Neural cell (in vitro differentiated cells): ENCODE results near the gene TMEM184C.

Experiments
- EZH2 ChIP-seq: fragments of 200-600, 300-800 bp; shearing (Covaris generic), sonication (generic); IDR thresholded peaks from 2 replicates; pipeline ENCODE4 v1.6.1; 2014; ENCODE audit warnings: antibody characterized with exemption, low read length, borderline replicate concordance, mild to moderate bottlenecking; ENCODE audit not compliant: insufficient read depth, poor library complexity, severe bottlenecking
- MXI1 ChIP-seq: fragments of 450-650 bp; conservative IDR thresholded peaks from 2 replicates; pipeline ENCODE4 v1.6.1; 2014; ENCODE audit warnings: antibody characterized with exemption, mild to moderate bottlenecking; ENCODE audit not compliant: poor library complexity, severe bottlenecking
- POLR2AphosphoS5 ChIP-seq: IDR thresholded peaks from 2 replicates; pipeline ENCODE4 v1.6.1; 2012
- RAD21 ChIP-seq: fragments of 450-650 bp; conservative IDR thresholded peaks from 2 replicates; pipeline ENCODE4 v1.6.1; 2014; ENCODE audit warnings: antibody characterized with exemption, mild to moderate bottlenecking, moderate library complexity
- SMC3 ChIP-seq: fragments of 450-650 bp; conservative IDR thresholded peaks from 2 replicates; pipeline ENCODE4 v1.6.1; 2014; ENCODE audit warnings: antibody characterized with exemption, mild to moderate bottlenecking, moderate library complexity; ENCODE audit not compliant: poor library complexity
- TF ChIP-seq, protein P1 (sequence below): fragments of 450-650 bp; IDR thresholded peaks from 2 replicates; pipeline ENCODE4 v1.5.1; 2014; ENCODE audit warnings: antibody characterized with exemption, mild to moderate bottlenecking, moderate library complexity; ENCODE audit not compliant: poor library complexity, severe bottlenecking
- TF ChIP-seq, protein P2 (sequence below): IDR thresholded peaks from 2 replicates; pipeline ENCODE4 v1.6.1; 2012; ENCODE audit warnings: borderline replicate concordance

DNA sequence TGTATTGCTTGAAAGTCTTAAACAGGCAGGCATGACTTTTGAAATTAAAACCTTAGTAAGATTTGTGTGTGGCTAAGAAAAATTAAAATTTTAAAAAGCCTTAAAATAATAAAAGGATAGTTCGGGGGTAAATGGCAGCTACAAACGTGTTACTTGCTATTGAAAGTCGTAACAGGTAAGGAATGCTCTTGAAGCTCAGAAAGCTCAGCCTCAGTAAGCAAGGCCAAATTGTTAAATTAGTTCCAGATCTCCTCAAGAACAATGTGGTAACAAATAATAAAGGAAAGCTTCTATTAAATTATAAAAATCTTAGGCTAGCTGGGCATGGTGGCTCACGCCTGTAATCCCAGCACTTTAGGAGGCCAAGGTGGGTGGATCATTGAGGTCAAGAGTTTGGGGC, 41.3 kb downstream of the TMEM184C start:
- TF ChIP-seq, protein P1, sequence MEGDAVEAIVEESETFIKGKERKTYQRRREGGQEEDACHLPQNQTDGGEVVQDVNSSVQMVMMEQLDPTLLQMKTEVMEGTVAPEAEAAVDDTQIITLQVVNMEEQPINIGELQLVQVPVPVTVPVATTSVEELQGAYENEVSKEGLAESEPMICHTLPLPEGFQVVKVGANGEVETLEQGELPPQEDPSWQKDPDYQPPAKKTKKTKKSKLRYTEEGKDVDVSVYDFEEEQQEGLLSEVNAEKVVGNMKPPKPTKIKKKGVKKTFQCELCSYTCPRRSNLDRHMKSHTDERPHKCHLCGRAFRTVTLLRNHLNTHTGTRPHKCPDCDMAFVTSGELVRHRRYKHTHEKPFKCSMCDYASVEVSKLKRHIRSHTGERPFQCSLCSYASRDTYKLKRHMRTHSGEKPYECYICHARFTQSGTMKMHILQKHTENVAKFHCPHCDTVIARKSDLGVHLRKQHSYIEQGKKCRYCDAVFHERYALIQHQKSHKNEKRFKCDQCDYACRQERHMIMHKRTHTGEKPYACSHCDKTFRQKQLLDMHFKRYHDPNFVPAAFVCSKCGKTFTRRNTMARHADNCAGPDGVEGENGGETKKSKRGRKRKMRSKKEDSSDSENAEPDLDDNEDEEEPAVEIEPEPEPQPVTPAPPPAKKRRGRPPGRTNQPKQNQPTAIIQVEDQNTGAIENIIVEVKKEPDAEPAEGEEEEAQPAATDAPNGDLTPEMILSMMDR: no peak
- no peak for TF ChIP-seq POLR2AphosphoS5
- TF ChIP-seq MXI1: no peak
- TF ChIP-seq RAD21: no peak
- no peak for TF ChIP-seq SMC3
- no peak for TF ChIP-seq EZH2
- TF ChIP-seq, protein P2, sequence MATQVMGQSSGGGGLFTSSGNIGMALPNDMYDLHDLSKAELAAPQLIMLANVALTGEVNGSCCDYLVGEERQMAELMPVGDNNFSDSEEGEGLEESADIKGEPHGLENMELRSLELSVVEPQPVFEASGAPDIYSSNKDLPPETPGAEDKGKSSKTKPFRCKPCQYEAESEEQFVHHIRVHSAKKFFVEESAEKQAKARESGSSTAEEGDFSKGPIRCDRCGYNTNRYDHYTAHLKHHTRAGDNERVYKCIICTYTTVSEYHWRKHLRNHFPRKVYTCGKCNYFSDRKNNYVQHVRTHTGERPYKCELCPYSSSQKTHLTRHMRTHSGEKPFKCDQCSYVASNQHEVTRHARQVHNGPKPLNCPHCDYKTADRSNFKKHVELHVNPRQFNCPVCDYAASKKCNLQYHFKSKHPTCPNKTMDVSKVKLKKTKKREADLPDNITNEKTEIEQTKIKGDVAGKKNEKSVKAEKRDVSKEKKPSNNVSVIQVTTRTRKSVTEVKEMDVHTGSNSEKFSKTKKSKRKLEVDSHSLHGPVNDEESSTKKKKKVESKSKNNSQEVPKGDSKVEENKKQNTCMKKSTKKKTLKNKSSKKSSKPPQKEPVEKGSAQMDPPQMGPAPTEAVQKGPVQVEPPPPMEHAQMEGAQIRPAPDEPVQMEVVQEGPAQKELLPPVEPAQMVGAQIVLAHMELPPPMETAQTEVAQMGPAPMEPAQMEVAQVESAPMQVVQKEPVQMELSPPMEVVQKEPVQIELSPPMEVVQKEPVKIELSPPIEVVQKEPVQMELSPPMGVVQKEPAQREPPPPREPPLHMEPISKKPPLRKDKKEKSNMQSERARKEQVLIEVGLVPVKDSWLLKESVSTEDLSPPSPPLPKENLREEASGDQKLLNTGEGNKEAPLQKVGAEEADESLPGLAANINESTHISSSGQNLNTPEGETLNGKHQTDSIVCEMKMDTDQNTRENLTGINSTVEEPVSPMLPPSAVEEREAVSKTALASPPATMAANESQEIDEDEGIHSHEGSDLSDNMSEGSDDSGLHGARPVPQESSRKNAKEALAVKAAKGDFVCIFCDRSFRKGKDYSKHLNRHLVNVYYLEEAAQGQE: no peak
